Right hindlimb (tissue), 1 donor: Measurements from ENCODE around the gene KRT15.

Source experiments
- DNase-seq: peaks from one replicate; pipeline ENCODE4 v3.0.0-alpha.2; 2018

KRT15 gene

GRCh38 chr17:41476866-41477815 lies 41.5 kb downstream of the KRT15 start:
- peak; percentile 12 for DNase-seq

GRCh38 chr17:41475421-41475820 lies 43.3 kb downstream of the KRT15 start:
- peak; percentile 2 for DNase-seq

DNA sequence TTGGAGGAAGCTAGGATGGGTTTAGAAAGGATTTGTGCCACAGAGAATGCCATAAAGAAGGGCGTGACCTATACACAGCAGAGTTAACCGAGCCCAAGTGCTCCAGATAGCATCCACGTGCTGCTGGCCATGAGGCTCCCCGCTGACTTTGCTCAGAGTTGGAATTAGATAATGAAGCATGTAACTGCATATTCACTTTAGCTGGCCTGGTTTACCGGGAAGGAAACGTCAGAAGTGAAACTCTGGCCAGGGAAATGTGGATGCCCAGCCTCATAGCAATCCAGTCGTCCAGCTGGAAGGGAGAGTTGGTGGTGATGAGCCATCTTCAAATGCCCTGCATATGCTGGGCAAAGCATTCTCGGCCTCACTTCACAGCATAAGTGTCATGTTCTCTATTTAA lies 43.8 kb downstream of the KRT15 start:
- peak; percentile 8 for DNase-seq

- DNase-seq = no peak
These were observed 50.3 kb downstream of the KRT15 start for GRCh38 chr17:41468346-41468745.

- DNase-seq = no peak
These were observed 51.1 kb downstream of the KRT15 start for GRCh38 chr17:41467561-41467960.

DNA sequence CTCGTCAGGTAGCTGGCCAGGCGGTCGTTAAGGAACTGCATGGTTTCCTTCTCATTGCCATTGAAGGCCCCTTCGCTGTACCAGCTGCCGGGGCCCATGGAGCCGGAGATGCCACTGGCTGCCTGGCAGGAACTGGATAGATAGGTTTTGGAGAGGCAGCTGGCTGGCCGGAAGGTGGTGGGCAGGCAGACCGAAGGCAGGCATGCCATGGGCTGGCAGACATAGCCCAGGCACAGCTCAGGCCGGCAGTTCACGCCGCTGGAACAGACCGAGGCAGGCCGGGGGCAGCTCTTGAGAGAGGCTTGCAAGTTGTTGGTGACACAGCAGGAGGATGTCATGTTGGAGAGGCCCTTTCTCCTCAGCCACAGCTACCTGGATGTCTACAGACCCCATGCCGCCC lies 51.7 kb downstream of the KRT15 start, which contains the start of gene KRT32:
Gene KRT32 (minus strand): TSS at position 399 of the 400 bp plus-strand sequence. CDS start 61 bp downstream, at position 338.
- DNase-seq = no peak

DNA sequence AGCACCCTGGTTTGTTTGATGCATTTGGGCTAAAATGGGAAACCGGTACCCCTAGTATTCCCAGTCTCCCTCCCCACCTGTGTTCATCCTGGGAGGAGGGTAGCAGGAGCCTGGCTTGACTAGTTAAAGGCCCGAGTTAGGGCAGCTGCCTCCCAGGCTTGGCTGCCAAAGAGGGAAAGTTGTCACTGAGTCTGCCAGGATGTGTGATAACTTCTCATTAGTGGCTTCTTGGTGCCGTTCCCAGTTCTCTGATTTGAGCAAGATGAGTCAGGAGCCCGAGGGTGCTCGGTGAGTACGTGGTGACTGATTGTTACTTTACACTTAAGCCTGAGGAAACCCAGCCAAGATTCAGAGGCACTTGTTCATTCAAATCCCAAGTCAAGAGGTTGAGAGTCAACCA lies 54.0 kb downstream of the KRT15 start:
- no peak for DNase-seq

GRCh38 chr17:41464173-41464572 lies 54.5 kb downstream of the KRT15 start:
- DNase-seq = no peak

DNA sequence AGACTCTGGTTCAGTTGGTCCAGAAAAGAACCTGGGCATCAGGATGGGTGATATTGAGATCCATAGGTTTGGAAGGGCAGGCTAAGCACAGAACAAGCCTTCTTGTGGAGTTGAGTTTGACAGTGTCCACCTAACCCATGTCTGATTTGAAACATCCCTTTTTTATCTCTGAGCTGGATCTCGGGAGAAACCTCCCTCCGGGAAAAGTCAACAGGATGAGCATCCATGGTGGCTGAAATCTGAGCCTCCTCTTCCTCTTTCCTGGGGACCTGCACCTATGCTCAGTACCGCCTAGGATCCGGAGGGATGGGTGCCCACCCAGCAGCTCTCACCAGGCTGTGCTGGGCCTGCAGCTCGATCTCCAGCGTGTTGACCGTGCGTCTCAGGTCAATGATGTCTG lies 54.9 kb downstream of the KRT15 start:
- DNase-seq = no peak
